Esophagus squamous epithelium (tissue), 5 donors: ENCODE measurements around the gene TOMM70. TPM values are rescaled to one million over a fixed set of nuclear protein-coding genes. Genes with fewer than 3 reads are reported as not detected.

ENCODE experiments used
- DNase-seq: peaks from one replicate; lab custom pipeline; 2025; lab: John Stamatoyannopoulos, UW
- H3K27ac ChIP-seq, 4 donors: fragments of 200-600 bp; sonication (generic); one replicate each; pipeline ENCODE4 v1.5.1; 2016 to 2019; ENCODE audit warnings: mild to moderate bottlenecking in 1 of 4
- H3K27me3 ChIP-seq, 4 donors: fragments of 200-600 bp; sonication (generic); 1 replicate in 3 of 4; 2 replicates in 1 of 4; pipeline versions ENCODE4 v1.5.1 to v1.6.0; 2017 to 2021; ENCODE audit warnings: antibody characterized with exemption in 1 of 4
- H3K36me3 ChIP-seq, 3 donors: fragments of 200-600 bp; sonication (generic); one replicate each; pipeline ENCODE4 v1.5.1; 2016 to 2019
- H3K4me1 ChIP-seq, 3 donors: fragments of 200-600 bp; sonication (generic); one replicate each; pipeline ENCODE4 v1.5.1; 2017 to 2019
- H3K4me3 ChIP-seq, 4 donors: fragments of 200-600 bp; sonication (generic); 1 replicate in 3 of 4; 2 replicates in 1 of 4; pipeline ENCODE4 v1.5.1; 2016 to 2019; ENCODE audit warnings: mild to moderate bottlenecking in 2 of 4, moderate library complexity in 1 of 4
- H3K9me3 ChIP-seq, 3 donors: fragments of 200-600 bp; sonication (generic); one replicate each; pipeline ENCODE4 v1.5.1; 2016 to 2019
- CTCF ChIP-seq, 6 experiments: fragments of 450-650 bp in 4 of 6; fragments of 200-600 bp in 2 of 6; sonication (generic) in 2 of 6; IDR thresholded peaks; one replicate each; pipeline ENCODE4 v1.5.1; 2016 to 2019; ENCODE audit warnings: antibody characterized with exemption in 6 of 6, mild to moderate bottlenecking in 4 of 6, moderate library complexity in 4 of 6
- POLR2A ChIP-seq, 4 donors: fragments of 450-650 bp; IDR thresholded peaks; one replicate each; pipeline ENCODE4 v1.6.1; 2017; ENCODE audit warnings: antibody characterized with exemption in 4 of 4, mild to moderate bottlenecking in 4 of 4, moderate library complexity in 3 of 4
- WGBS, 2 donors: methylation state at CpG; one replicate each; pipeline ENCODE4 v1.1.5; 2018; 5-methylcytosine and 5-hydroxymethylcytosine counted together
- intact Hi-C: fragments of 100-400 bp; cut with DNase I; formaldehyde crosslinking; loops from one replicate; pipeline ENCODE4 v1.15.0; 2022
- total RNA-seq, 4 donors: library from RNA; depleted of rRNA; stranded (reverse); fragments of >200 nt; gene quantifications; one replicate each; pipeline ENCODE4 v1.1.0, GENCODE V29; 2016
- donor health status: DM: yes; HTN: yes; CAD: no.

TOMM70 gene
- total RNA-seq, 4 donors from 2014 or later, result 32.0 to 51.3 (median 44.3) TPM

DNA sequence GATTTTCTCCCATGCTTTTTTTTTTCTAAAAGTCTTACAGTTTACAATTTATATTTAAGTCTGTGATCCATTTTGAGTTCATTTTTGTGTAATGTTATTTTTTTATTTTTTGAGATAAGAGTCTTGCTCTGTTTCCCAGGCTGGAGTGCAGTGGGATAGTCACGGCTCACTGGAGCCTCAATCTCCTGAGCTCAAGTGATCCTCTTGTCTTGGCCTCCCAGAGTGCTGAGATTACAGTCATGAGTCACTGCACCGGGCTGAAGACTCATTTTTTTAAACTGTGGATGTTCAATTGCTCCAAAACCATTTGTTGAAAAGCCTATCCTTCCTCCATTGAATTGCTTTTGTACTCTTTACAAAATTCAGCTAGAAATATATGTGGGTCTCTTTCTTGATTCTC lies 20.0 kb upstream of the TOMM70 start:
- H3K36me3 ChIP-seq, result no peaks in the 10 kb centered on the region
- no peak for DNase-seq
- TF ChIP-seq CTCF (IDR thresholded peaks at IDR 0.05), result no peak
- no peak for TF ChIP-seq POLR2A (IDR thresholded peaks at IDR 0.05)
- WGBS, 2 donors, result 75 to 81% methylated on average over 2 of the region's 2 CpGs
- intact Hi-C loops, result no loop called here
- no peaks in the 10 kb centered on the region for H3K27me3 ChIP-seq
- H3K27ac ChIP-seq, result no peak overlapping the region
- H3K9me3 ChIP-seq, result no peaks in the 10 kb centered on the region
- peaks cover 0 to 8% (median 0%) of the 10 kb centered on the region in 3 donors for H3K4me1 ChIP-seq
- H3K4me3 ChIP-seq, result no peak overlapping the region

DNA sequence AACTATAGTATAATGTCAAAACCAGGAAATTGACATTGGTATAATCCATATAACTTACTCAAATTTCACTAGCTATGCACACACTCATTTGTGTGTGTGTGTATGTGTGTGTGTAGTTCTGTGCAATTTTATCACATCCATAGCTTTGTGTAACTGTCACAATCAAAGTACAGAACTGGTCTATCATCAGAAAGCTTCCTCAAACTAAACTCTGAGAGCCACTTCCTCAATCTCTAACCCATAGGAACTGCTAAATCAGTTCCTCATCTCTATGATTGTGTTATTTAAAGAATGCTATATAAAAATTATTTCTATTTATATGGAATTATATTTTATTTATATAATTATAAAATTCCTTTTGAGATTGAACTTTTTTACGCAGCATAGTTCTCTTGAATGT lies 18.5 kb upstream of the TOMM70 start:
- 96 to 97% methylated on average over 1 of the region's 1 CpG for WGBS, 2 donors
- intact Hi-C loops, result no loop called here
- Histone ChIP-seq H3K9me3 (no peaks in the 10 kb centered on the region), H3K27ac (no peak overlapping the region), H3K36me3 (no peaks in the 10 kb centered on the region), H3K4me3 (no peak overlapping the region), H3K4me1 (no peaks in the 10 kb centered on the region), H3K27me3 (no peaks in the 10 kb centered on the region)
- TF ChIP-seq CTCF (IDR thresholded peaks at IDR 0.05) (no peak), POLR2A (IDR thresholded peaks at IDR 0.05) (no peak)
- DNase-seq, result no peak

DNA sequence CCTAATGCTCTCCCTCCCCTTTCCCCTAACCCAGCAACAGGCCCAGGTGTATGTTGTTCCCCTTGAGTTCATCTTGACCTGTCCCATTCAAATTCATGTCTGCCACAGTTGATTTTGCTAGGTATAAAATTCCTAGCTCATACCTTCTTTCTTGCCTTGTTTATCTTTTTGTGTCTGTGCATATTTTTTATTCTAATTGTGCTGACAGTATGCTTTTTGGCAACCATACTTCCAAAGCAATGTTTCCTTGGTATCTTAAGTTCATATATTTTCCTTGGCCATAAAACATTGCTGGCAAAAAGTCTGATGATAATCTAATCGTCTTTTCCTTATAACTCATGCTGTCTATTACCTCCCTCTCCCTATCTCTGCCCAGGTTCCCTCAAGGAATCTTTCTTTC lies 16.0 kb upstream of the TOMM70 start:
- intact Hi-C loops, result no loop called here
- no peaks in the 10 kb centered on the region for H3K4me1 ChIP-seq
- TF ChIP-seq CTCF (IDR thresholded peaks at IDR 0.05) (no peak), POLR2A (IDR thresholded peaks at IDR 0.05) (no peak)
- WGBS, 2 donors, result 64 to 73% methylated on average over 1 of the region's 1 CpG
- no peak overlapping the region for H3K27ac ChIP-seq
- no peak overlapping the region for H3K4me3 ChIP-seq
- no peaks in the 10 kb centered on the region for H3K9me3 ChIP-seq
- H3K27me3 ChIP-seq, result no peaks in the 10 kb centered on the region
- H3K36me3 ChIP-seq, result no peaks in the 10 kb centered on the region
- DNase-seq, result no peak

DNA sequence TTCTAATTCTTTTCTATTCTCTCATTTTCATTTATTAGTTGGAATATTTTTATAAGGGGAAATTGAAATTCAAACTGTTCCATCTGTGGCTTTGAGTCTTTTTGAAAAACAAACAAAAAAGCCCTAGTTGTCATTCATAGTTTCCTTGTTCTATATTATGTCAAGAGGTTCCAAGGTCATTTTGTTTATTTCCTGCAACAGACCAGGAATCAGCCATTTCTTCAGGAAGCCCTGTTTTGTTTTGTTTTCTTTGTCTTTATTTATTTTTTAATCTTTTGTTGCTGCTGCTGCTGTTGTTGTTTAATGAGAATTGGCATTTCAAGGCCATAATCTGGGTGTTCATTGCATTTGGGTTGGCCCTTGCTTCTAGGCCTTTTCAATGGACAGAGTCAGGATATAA lies 15.3 kb upstream of the TOMM70 start:
- H3K27me3 ChIP-seq, result no peaks in the 10 kb centered on the region
- TF ChIP-seq POLR2A (IDR thresholded peaks at IDR 0.05) (no peak), CTCF (IDR thresholded peaks at IDR 0.05) (no peak)
- H3K4me3 ChIP-seq, result no peak overlapping the region
- DNase-seq, result no peak
- no peaks in the 10 kb centered on the region for H3K4me1 ChIP-seq
- intact Hi-C loops, result no loop called here
- H3K27ac ChIP-seq, result no peak overlapping the region
- no peaks in the 10 kb centered on the region for H3K36me3 ChIP-seq
- H3K9me3 ChIP-seq, result no peaks in the 10 kb centered on the region

- Histone ChIP-seq H3K4me3 (no peak overlapping the region), H3K4me1 (no peaks in the 10 kb centered on the region), H3K27ac (no peak overlapping the region), H3K9me3 (no peaks in the 10 kb centered on the region), H3K36me3 (no peaks in the 10 kb centered on the region), H3K27me3 (no peaks in the 10 kb centered on the region)
- intact Hi-C loops, result no loop called here
- TF ChIP-seq CTCF (IDR thresholded peaks at IDR 0.05) (no peak), POLR2A (IDR thresholded peaks at IDR 0.05) (no peak)
- no peak for DNase-seq
- WGBS, 2 donors, result 90 to 96% methylated on average over 2 of the region's 2 CpGs
Observed at GRCh38 chr3:100413613-100414012, 12.7 kb upstream of the TOMM70 start.
